ENCODE data around the gene RASL10A.

The RASL10A gene

GRCh38 chr22:29339381-29340235 lies 24.1 kb upstream of the RASL10A start:
- H3K4me3 ChIP-seq (ENCODE audit: low read depth, low read length) = no peak overlapping the region
- no peaks in the 10 kb centered on the region for H3K4me1 ChIP-seq (ENCODE audit: control insufficient read depth, insufficient read depth, low read length, unreplicated experiment)
- H3K36me3 ChIP-seq (ENCODE audit: insufficient read depth, low read length) = no peaks in the 10 kb centered on the region
- H2AFZ ChIP-seq (ENCODE audit: low read length, unreplicated experiment) = no peak overlapping the region
- H3K79me2 ChIP-seq (ENCODE audit: control insufficient read depth, insufficient read depth, low read length, unreplicated experiment) = no peaks in the 10 kb centered on the region
- H3K27me3 ChIP-seq (ENCODE audit: insufficient read depth, low read length) = no peaks in the 10 kb centered on the region
- H3K27ac ChIP-seq (ENCODE audit: low read depth, low read length) = no peak overlapping the region

- Histone ChIP-seq H3K27me3 (ENCODE audit: insufficient read depth, low read length) (no peaks in the 10 kb centered on the region), H3K79me2 (ENCODE audit: control insufficient read depth, insufficient read depth, low read length, unreplicated experiment) (no peaks in the 10 kb centered on the region), H3K27ac (ENCODE audit: low read depth, low read length) (no peak overlapping the region), H3K4me1 (ENCODE audit: control insufficient read depth, insufficient read depth, low read length, unreplicated experiment) (no peaks in the 10 kb centered on the region), H3K4me3 (ENCODE audit: low read depth, low read length) (no peak overlapping the region), H3K36me3 (ENCODE audit: insufficient read depth, low read length) (no peaks in the 10 kb centered on the region), H2AFZ (ENCODE audit: low read length, unreplicated experiment) (no peak overlapping the region)
Observed at GRCh38 chr22:29338398-29338797, 22.9 kb upstream of the RASL10A start.

- H2AFZ ChIP-seq (ENCODE audit: low read length, unreplicated experiment) = no peak overlapping the region
- H3K4me1 ChIP-seq (ENCODE audit: control insufficient read depth, insufficient read depth, low read length, unreplicated experiment) = no peaks in the 10 kb centered on the region
- no peaks in the 10 kb centered on the region for H3K27me3 ChIP-seq (ENCODE audit: insufficient read depth, low read length)
- no peaks in the 10 kb centered on the region for H3K36me3 ChIP-seq (ENCODE audit: insufficient read depth, low read length)
- no peak overlapping the region for H3K27ac ChIP-seq (ENCODE audit: low read depth, low read length)
- H3K79me2 ChIP-seq (ENCODE audit: control insufficient read depth, insufficient read depth, low read length, unreplicated experiment) = no peaks in the 10 kb centered on the region
- H3K4me3 ChIP-seq (ENCODE audit: low read depth, low read length) = no peak overlapping the region
Observed at GRCh38 chr22:29337631-29338284, 22.3 kb upstream of the RASL10A start.

GRCh38 chr22:29336751-29337490 lies 21.4 kb upstream of the RASL10A start:
- no peak overlapping the region for H2AFZ ChIP-seq (ENCODE audit: low read length, unreplicated experiment)
- no peaks in the 10 kb centered on the region for H3K36me3 ChIP-seq (ENCODE audit: insufficient read depth, low read length)
- H3K27ac ChIP-seq (ENCODE audit: low read depth, low read length) = no peak overlapping the region
- H3K4me3 ChIP-seq (ENCODE audit: low read depth, low read length) = no peak overlapping the region
- no peaks in the 10 kb centered on the region for H3K79me2 ChIP-seq (ENCODE audit: control insufficient read depth, insufficient read depth, low read length, unreplicated experiment)
- no peaks in the 10 kb centered on the region for H3K27me3 ChIP-seq (ENCODE audit: insufficient read depth, low read length)
- no peaks in the 10 kb centered on the region for H3K4me1 ChIP-seq (ENCODE audit: control insufficient read depth, insufficient read depth, low read length, unreplicated experiment)

- Histone ChIP-seq H2AFZ (ENCODE audit: low read length, unreplicated experiment) (no peak overlapping the region), H3K27me3 (ENCODE audit: insufficient read depth, low read length) (no peaks in the 10 kb centered on the region), H3K27ac (ENCODE audit: low read depth, low read length) (no peak overlapping the region), H3K79me2 (ENCODE audit: control insufficient read depth, insufficient read depth, low read length, unreplicated experiment) (no peaks in the 10 kb centered on the region), H3K4me1 (ENCODE audit: control insufficient read depth, insufficient read depth, low read length, unreplicated experiment) (no peaks in the 10 kb centered on the region), H3K4me3 (ENCODE audit: low read depth, low read length) (no peak overlapping the region), H3K36me3 (ENCODE audit: insufficient read depth, low read length) (no peaks in the 10 kb centered on the region)
Observed at GRCh38 chr22:29335656-29336055, 20.2 kb upstream of the RASL10A start.

GRCh38 chr22:29334696-29335344 lies 19.3 kb upstream of the RASL10A start:
- Histone ChIP-seq H3K79me2 (ENCODE audit: control insufficient read depth, insufficient read depth, low read length, unreplicated experiment) (no peaks in the 10 kb centered on the region), H2AFZ (ENCODE audit: low read length, unreplicated experiment) (no peak overlapping the region), H3K27me3 (ENCODE audit: insufficient read depth, low read length) (no peaks in the 10 kb centered on the region), H3K4me3 (ENCODE audit: low read depth, low read length) (no peak overlapping the region), H3K36me3 (ENCODE audit: insufficient read depth, low read length) (no peaks in the 10 kb centered on the region), H3K27ac (ENCODE audit: low read depth, low read length) (no peak overlapping the region), H3K4me1 (ENCODE audit: control insufficient read depth, insufficient read depth, low read length, unreplicated experiment) (no peaks in the 10 kb centered on the region)

DNA sequence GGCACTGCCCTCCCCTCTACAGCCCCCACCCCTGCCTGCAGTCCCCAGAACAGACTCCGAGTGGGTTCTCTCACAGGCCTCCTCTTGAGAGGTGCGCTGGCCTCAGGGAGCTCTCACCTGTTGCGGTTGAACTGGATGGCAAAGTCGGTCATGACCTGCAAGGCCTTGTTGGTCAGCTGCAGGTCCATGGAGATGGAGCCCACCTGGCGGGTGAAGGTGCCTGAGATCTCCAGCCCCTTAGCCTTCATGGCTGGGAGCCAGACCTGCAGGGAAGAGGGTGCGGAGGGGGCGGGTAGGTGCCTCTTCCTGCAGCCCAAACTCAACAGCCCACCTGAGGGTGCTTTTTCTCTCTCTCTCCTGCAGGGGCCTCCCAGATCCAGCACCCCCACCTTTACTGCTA lies 18.7 kb upstream of the RASL10A start:
- H2AFZ ChIP-seq (ENCODE audit: low read length, unreplicated experiment) = no peak overlapping the region
- H3K27me3 ChIP-seq (ENCODE audit: insufficient read depth, low read length) = no peaks in the 10 kb centered on the region
- no peaks in the 10 kb centered on the region for H3K79me2 ChIP-seq (ENCODE audit: control insufficient read depth, insufficient read depth, low read length, unreplicated experiment)
- no peak overlapping the region for H3K4me3 ChIP-seq (ENCODE audit: low read depth, low read length)
- H3K27ac ChIP-seq (ENCODE audit: low read depth, low read length) = no peak overlapping the region
- H3K4me1 ChIP-seq (ENCODE audit: control insufficient read depth, insufficient read depth, low read length, unreplicated experiment) = no peaks in the 10 kb centered on the region
- no peaks in the 10 kb centered on the region for H3K36me3 ChIP-seq (ENCODE audit: insufficient read depth, low read length)

GRCh38 chr22:29332886-29333496 lies 17.5 kb upstream of the RASL10A start:
- H3K79me2 ChIP-seq (ENCODE audit: control insufficient read depth, insufficient read depth, low read length, unreplicated experiment) = no peaks in the 10 kb centered on the region
- H3K27ac ChIP-seq (ENCODE audit: low read depth, low read length) = no peak overlapping the region
- H3K4me1 ChIP-seq (ENCODE audit: control insufficient read depth, insufficient read depth, low read length, unreplicated experiment) = no peaks in the 10 kb centered on the region
- H3K36me3 ChIP-seq (ENCODE audit: insufficient read depth, low read length) = no peaks in the 10 kb centered on the region
- H2AFZ ChIP-seq (ENCODE audit: low read length, unreplicated experiment) = no peak overlapping the region
- no peak overlapping the region for H3K4me3 ChIP-seq (ENCODE audit: low read depth, low read length)
- no peaks in the 10 kb centered on the region for H3K27me3 ChIP-seq (ENCODE audit: insufficient read depth, low read length)

- Histone ChIP-seq H3K27me3 (ENCODE audit: insufficient read depth, low read length) (no peaks in the 10 kb centered on the region), H3K4me1 (ENCODE audit: control insufficient read depth, insufficient read depth, low read length, unreplicated experiment) (no peaks in the 10 kb centered on the region), H3K79me2 (ENCODE audit: control insufficient read depth, insufficient read depth, low read length, unreplicated experiment) (no peaks in the 10 kb centered on the region), H3K4me3 (ENCODE audit: low read depth, low read length) (no peak overlapping the region), H3K36me3 (ENCODE audit: insufficient read depth, low read length) (no peaks in the 10 kb centered on the region), H3K27ac (ENCODE audit: low read depth, low read length) (no peak overlapping the region), H2AFZ (ENCODE audit: low read length, unreplicated experiment) (no peak overlapping the region)
Observed at GRCh38 chr22:29331658-29332300, 16.3 kb upstream of the RASL10A start.

- Histone ChIP-seq H2AFZ (ENCODE audit: low read length, unreplicated experiment) (no peak overlapping the region), H3K4me3 (ENCODE audit: low read depth, low read length) (no peak overlapping the region), H3K79me2 (ENCODE audit: control insufficient read depth, insufficient read depth, low read length, unreplicated experiment) (no peaks in the 10 kb centered on the region), H3K27me3 (ENCODE audit: insufficient read depth, low read length) (no peaks in the 10 kb centered on the region), H3K27ac (ENCODE audit: low read depth, low read length) (no peak overlapping the region), H3K36me3 (ENCODE audit: insufficient read depth, low read length) (no peaks in the 10 kb centered on the region), H3K4me1 (ENCODE audit: control insufficient read depth, insufficient read depth, low read length, unreplicated experiment) (no peaks in the 10 kb centered on the region)
Observed at GRCh38 chr22:29331213-29331612, 15.7 kb upstream of the RASL10A start.
